Measurements from ENCODE around the gene ABCC5. TPM values are rescaled to one million over a fixed set of nuclear protein-coding genes. Genes with fewer than 3 reads are reported as not detected.
"Not testable (repeated sequence)": the region's sequence is repeated elsewhere in the genome, so short reads cannot be mapped to it uniquely, and the experiment has no call there.

Gene ABCC5
- total RNA-seq, 2 donors from 2014 or later = 20.8 to 26.2 TPM

DNA sequence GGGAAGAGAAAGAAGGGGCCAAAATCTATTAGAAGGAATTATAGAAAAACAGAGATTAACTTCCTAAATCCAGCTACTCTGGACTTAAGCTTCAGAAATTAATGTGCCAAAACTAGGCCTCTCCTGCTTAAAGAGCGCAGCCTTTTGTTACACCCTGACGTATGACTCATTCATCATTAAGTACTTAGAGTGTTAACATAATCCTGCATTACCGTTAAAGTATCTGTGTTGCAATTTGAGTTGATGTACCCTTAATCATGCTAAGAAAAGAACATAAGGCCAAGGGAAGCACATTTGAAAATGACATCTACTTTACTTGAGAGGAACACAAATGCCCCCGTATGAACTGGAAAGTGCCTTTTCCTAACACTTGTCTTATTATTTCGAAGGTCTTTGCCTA is 21.7 kb upstream of the ABCC5 start:
- Histone ChIP-seq H3K4me3 (no peak overlapping the region), H3K36me3 (no peaks in the 10 kb centered on the region), H3K9me3 (no peaks in the 10 kb centered on the region), H3K27ac (no peak overlapping the region), H3K27me3 (replicated peaks; ENCODE audit: insufficient read depth) (no peaks in the 10 kb centered on the region), H3K4me1 (ENCODE audit: control insufficient read depth in 1 of 2, low read depth in 2 of 2) (no peaks in the 10 kb centered on the region)
- ATAC-seq (ENCODE audit: insufficient number of reproducible peaks, low FRiP score, low read depth) = no peak
- DNase-seq (ENCODE audit: low spot score) = no peak
- TF ChIP-seq, protein P1, sequence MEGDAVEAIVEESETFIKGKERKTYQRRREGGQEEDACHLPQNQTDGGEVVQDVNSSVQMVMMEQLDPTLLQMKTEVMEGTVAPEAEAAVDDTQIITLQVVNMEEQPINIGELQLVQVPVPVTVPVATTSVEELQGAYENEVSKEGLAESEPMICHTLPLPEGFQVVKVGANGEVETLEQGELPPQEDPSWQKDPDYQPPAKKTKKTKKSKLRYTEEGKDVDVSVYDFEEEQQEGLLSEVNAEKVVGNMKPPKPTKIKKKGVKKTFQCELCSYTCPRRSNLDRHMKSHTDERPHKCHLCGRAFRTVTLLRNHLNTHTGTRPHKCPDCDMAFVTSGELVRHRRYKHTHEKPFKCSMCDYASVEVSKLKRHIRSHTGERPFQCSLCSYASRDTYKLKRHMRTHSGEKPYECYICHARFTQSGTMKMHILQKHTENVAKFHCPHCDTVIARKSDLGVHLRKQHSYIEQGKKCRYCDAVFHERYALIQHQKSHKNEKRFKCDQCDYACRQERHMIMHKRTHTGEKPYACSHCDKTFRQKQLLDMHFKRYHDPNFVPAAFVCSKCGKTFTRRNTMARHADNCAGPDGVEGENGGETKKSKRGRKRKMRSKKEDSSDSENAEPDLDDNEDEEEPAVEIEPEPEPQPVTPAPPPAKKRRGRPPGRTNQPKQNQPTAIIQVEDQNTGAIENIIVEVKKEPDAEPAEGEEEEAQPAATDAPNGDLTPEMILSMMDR (IDR thresholded peaks at IDR 0.05) = no peak

GRCh38 chr3:184038307-184038706 is 20.6 kb upstream of the ABCC5 start:
- H3K9me3 ChIP-seq; ATAC-seq (ENCODE audit: insufficient number of reproducible peaks, low FRiP score, low read depth); DNase-seq (ENCODE audit: low spot score): not testable (repeated sequence)

DNA sequence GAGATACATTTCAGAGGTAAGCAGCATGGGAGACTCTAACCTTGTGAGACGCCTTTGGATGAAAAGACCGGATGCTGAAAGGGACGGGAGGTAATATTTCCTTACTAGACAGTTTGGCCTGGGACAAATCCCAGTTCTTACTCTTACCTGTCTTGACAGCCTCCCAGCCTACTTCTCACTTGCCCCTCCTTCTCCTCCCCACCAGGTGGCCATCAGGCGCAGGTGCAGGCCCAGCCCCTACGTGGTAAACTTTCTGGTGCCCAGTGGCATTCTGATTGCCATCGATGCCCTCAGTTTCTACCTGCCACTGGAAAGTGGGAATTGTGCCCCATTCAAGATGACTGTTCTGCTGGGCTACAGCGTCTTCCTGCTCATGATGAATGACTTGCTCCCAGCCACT is 20.1 kb upstream of the ABCC5 start:
- H3K4me1 ChIP-seq (ENCODE audit: control insufficient read depth in 1 of 2, low read depth in 2 of 2) = no peaks in the 10 kb centered on the region
- TF ChIP-seq, protein P1 (IDR thresholded peaks at IDR 0.05) = no peak
- no peaks in the 10 kb centered on the region for H3K9me3 ChIP-seq
- H3K27me3 ChIP-seq (replicated peaks; ENCODE audit: insufficient read depth) = no peaks in the 10 kb centered on the region
- ATAC-seq (ENCODE audit: insufficient number of reproducible peaks, low FRiP score, low read depth) = no peak
- no peak for DNase-seq (ENCODE audit: low spot score)
- no peaks in the 10 kb centered on the region for H3K36me3 ChIP-seq
- H3K4me3 ChIP-seq = no peak overlapping the region
- H3K27ac ChIP-seq = no peak overlapping the region

More at GRCh38 chr3:184038307-184038706, 20.6 kb upstream of the ABCC5 start:
- H3K36me3 ChIP-seq; H3K4me1 ChIP-seq (ENCODE audit: control insufficient read depth in 1 of 2, low read depth in 2 of 2); H3K27ac ChIP-seq; H3K4me3 ChIP-seq; H3K27me3 ChIP-seq (replicated peaks; ENCODE audit: insufficient read depth): not testable (repeated sequence)

GRCh38 chr3:184031187-184031792 is 13.6 kb upstream of the ABCC5 start, which contains the start of gene HTR3D:
Gene HTR3D (plus strand): TSS chr3:184031742. CDS start chr3:184031742, 0 bp downstream.
- Histone ChIP-seq H3K36me3 (no peaks in the 10 kb centered on the region), H3K27me3 (replicated peaks; ENCODE audit: insufficient read depth) (no peaks in the 10 kb centered on the region), H3K9me3 (no peaks in the 10 kb centered on the region), H3K4me1 (ENCODE audit: control insufficient read depth in 1 of 2, low read depth in 2 of 2) (no peaks in the 10 kb centered on the region), H3K4me3 (no peak within 1 kb of the TSS), H3K27ac (no peak within 1 kb of the TSS)
- no peak for DNase-seq (ENCODE audit: low spot score)
- TF ChIP-seq, protein P1 (IDR thresholded peaks at IDR 0.05) = no peak
- ATAC-seq (ENCODE audit: insufficient number of reproducible peaks, low FRiP score, low read depth) = no peak

- TF ChIP-seq, protein P1 (IDR thresholded peaks at IDR 0.05) = no peak
- DNase-seq (ENCODE audit: low spot score) (no peak), ATAC-seq (ENCODE audit: insufficient number of reproducible peaks, low FRiP score, low read depth) (no peak)
- H3K9me3 ChIP-seq = no peaks in the 10 kb centered on the region
- no peaks in the 10 kb centered on the region for H3K4me1 ChIP-seq (ENCODE audit: control insufficient read depth in 1 of 2, low read depth in 2 of 2)
- H3K27me3 ChIP-seq (replicated peaks; ENCODE audit: insufficient read depth) = no peaks in the 10 kb centered on the region
- H3K27ac ChIP-seq = no peak overlapping the region
- no peaks in the 10 kb centered on the region for H3K36me3 ChIP-seq
- no peak overlapping the region for H3K4me3 ChIP-seq
Measured at GRCh38 chr3:184030536-184030935, 12.9 kb upstream of the ABCC5 start.

DNA sequence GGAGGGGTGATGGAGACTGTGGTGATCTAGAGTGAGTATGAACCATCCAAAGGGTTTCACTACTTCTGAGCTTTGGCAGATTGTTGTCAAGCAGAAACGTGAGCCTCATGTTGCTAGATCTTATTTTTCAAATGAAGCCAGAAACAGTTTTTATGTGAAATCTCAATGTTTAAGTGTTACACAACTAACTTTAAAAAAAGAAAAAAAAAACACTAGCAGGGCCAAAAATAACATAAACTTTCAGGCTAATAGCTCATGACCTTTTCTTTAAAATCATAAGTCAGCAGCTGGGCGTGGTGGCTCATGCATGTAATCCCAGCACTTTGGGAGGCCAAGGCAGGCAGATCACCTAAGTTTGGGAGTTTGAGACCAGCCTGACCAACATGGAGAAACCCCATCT is 11.8 kb upstream of the ABCC5 start:
- TF ChIP-seq, protein P1 (IDR thresholded peaks at IDR 0.05) = no peak
- Histone ChIP-seq H3K27me3 (replicated peaks; ENCODE audit: insufficient read depth) (no peaks in the 10 kb centered on the region), H3K9me3 (no peaks in the 10 kb centered on the region), H3K4me3 (no peak overlapping the region), H3K36me3 (no peaks in the 10 kb centered on the region), H3K27ac (no peak overlapping the region), H3K4me1 (ENCODE audit: control insufficient read depth in 1 of 2, low read depth in 2 of 2) (no peaks in the 10 kb centered on the region)
- ATAC-seq (ENCODE audit: insufficient number of reproducible peaks, low FRiP score, low read depth) (no peak), DNase-seq (ENCODE audit: low spot score) (no peak)

DNA sequence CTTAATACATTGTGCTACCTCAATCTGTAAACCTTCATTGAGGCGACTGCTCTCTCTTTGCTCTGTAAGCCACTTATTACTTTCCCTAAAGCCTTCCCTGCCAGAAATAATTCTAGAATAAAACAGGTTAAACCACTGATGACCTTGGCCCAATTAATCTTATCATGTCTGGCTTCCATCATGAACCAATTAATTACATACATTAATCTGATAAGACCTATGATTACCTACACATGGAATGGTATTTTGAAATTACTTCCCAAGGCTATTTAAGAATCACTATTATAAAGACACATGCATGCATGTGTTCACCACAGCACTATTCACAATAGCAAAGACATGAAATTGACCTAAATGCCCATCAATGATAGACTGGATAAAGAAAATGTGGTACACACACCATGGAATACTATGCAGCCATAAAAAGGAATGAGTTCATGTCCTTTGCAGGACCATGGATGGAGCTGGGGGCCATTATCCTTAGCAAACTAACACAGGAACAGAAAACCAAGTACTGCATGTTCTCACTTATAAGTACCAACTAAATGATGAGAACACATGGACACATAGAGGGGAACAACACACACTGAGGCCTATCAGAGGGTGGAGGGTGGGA is 10.7 kb upstream of the ABCC5 start:
- H3K9me3 ChIP-seq; DNase-seq (ENCODE audit: low spot score); H3K4me1 ChIP-seq (ENCODE audit: control insufficient read depth in 1 of 2, low read depth in 2 of 2); H3K36me3 ChIP-seq; H3K27ac ChIP-seq; H3K4me3 ChIP-seq; ATAC-seq (ENCODE audit: insufficient number of reproducible peaks, low FRiP score, low read depth); H3K27me3 ChIP-seq (replicated peaks; ENCODE audit: insufficient read depth): not testable (repeated sequence)

GRCh38 chr3:184025256-184025655 is 7.6 kb upstream of the ABCC5 start:
- H3K27me3 ChIP-seq (replicated peaks; ENCODE audit: insufficient read depth); H3K36me3 ChIP-seq; DNase-seq (ENCODE audit: low spot score); ATAC-seq (ENCODE audit: insufficient number of reproducible peaks, low FRiP score, low read depth); H3K4me1 ChIP-seq (ENCODE audit: control insufficient read depth in 1 of 2, low read depth in 2 of 2); H3K9me3 ChIP-seq; H3K27ac ChIP-seq; H3K4me3 ChIP-seq: not testable (repeated sequence)
